Endothelial cell of umbilical vein (primary cell): Measurements from ENCODE around the gene PLA2R1. TPM values are rescaled to one million over a fixed set of nuclear protein-coding genes. Genes with fewer than 3 reads are reported as not detected.

Experiments
- BruUV-seq: library from RNA; stranded (reverse); fragments of 400-500 nt; replicated peaks from 2 replicates; lab custom pipeline; 2021; lab: Mats Ljungman, UMichigan
- CTCF ChIA-PET: fragments of 300-600, 350-600 bp; sonication (Branson Sonifier 250); formaldehyde crosslinking; loops from one replicate; lab custom pipeline; 2021; ENCODE audit warnings: antibody characterized with exemption, inconsistent platforms; lab: Charles Lee
- POLR2A ChIA-PET: fragments of 300-600, 350-600 bp; sonication (Branson Sonifier 250); formaldehyde crosslinking; loops from one replicate; lab custom pipeline; 2021; ENCODE audit warnings: antibody characterized with exemption, inconsistent platforms; lab: Charles Lee
- DNase-seq: peaks from one replicate; pipeline ENCODE4 v3.0.0-alpha.2; 2011; ENCODE audit warnings: low read depth, low spot score
- FAIRE-seq: peaks from 2 replicates; lab custom pipeline; 2011; peaks lifted over from hg19 to GRCh38; lab: Jason Lieb, UNC
- H2AFZ ChIP-seq: 2 replicates; pipeline ENCODE4 v1.6.0; 2012; ENCODE audit warnings: low read depth, low read length, control low read depth, inconsistent platforms
- H3K27ac ChIP-seq: 2 replicates; pipeline ENCODE4 v1.5.1; 2011; ENCODE audit warnings: low read depth, mild to moderate bottlenecking, control low read depth, low read length, moderate library complexity; ENCODE audit not compliant: insufficient read depth
- H3K27me3 ChIP-seq, 2 experiments: 2 replicates each; pipeline versions ENCODE4 v1.6.0 to v1.6.1; 2011; ENCODE audit warnings: low read length in 2 of 2, mixed read lengths in 1 of 2; ENCODE audit not compliant: control insufficient read depth in 2 of 2, insufficient read depth in 2 of 2
- H3K36me3 ChIP-seq, 2 experiments: 2 replicates in 1 of 2; 3 replicates in 1 of 2; pipeline ENCODE4 v1.5.1; 2011; ENCODE audit warnings: low read length in 2 of 2, mild to moderate bottlenecking in 1 of 2, moderate library complexity in 1 of 2; ENCODE audit not compliant: control insufficient read depth in 2 of 2, insufficient read depth in 2 of 2; ENCODE audit errors: extremely low read depth in 1 of 2
- H3K4me1 ChIP-seq: 3 replicates; pipeline ENCODE4 v1.5.1; 2011; ENCODE audit warnings: mild to moderate bottlenecking, low read length; ENCODE audit not compliant: control insufficient read depth, insufficient read depth; ENCODE audit errors: extremely low read depth
- H3K4me2 ChIP-seq: 2 replicates; pipeline ENCODE4 v1.6.1; 2011; ENCODE audit warnings: low read length, control low read depth, mixed read lengths; ENCODE audit not compliant: insufficient read depth
- H3K4me3 ChIP-seq, 3 experiments: fragments of 200-600 bp in 1 of 3; sonication (generic), shearing (Covaris generic) in 1 of 3; replicated peaks in 1 of 3; 2 replicates each; pipeline ENCODE4 v1.5.1; 2011 to 2016; ENCODE audit warnings: control low read depth in 3 of 3, low read length in 3 of 3, mild to moderate bottlenecking in 2 of 3, inconsistent platforms in 1 of 3, low read depth in 1 of 3, moderate library complexity in 1 of 3; ENCODE audit not compliant: insufficient read depth in 1 of 3
- H3K79me2 ChIP-seq: 2 replicates; pipeline ENCODE4 v1.6.0; 2012; ENCODE audit warnings: low read length, inconsistent platforms; ENCODE audit not compliant: control insufficient read depth, insufficient read depth
- H3K9ac ChIP-seq: replicated peaks from 2 replicates; pipeline ENCODE3; 2011; ENCODE audit warnings: low read length, control low read depth; ENCODE audit not compliant: insufficient read depth; ENCODE audit errors: extremely low read depth
- H3K9me1 ChIP-seq: replicated peaks from 3 replicates; pipeline ENCODE4 v1.6.0; 2011; ENCODE audit warnings: mild to moderate bottlenecking, low read length; ENCODE audit not compliant: control insufficient read depth, insufficient read depth; ENCODE audit errors: extremely low read depth
- H3K9me3 ChIP-seq: replicated peaks from 2 replicates; pipeline ENCODE4 v1.5.1; 2012; ENCODE audit warnings: low read length, inconsistent platforms; ENCODE audit not compliant: control insufficient read depth, insufficient read depth
- H4K20me1 ChIP-seq: replicated peaks from 2 replicates; pipeline ENCODE3; 2011; ENCODE audit warnings: mild to moderate bottlenecking, low read length; ENCODE audit not compliant: control insufficient read depth, insufficient read depth; ENCODE audit errors: extremely low read depth
- CTCF ChIP-seq, 2 donors: IDR thresholded peaks; 1 replicate in 1 of 2; 2 replicates in 1 of 2; pipeline ENCODE4 v1.5.1; 2011; ENCODE audit warnings: low read length in 2 of 2, mild to moderate bottlenecking in 2 of 2, moderate library complexity in 2 of 2, control low read depth in 1 of 2, inconsistent platforms in 1 of 2, low read depth in 1 of 2; ENCODE audit not compliant: insufficient read depth in 1 of 2; ENCODE audit errors: extremely low read depth in 1 of 2
- EZH2 ChIP-seq: IDR thresholded peaks from 2 replicates; pipeline ENCODE4 v1.6.1; 2012; ENCODE audit warnings: borderline replicate concordance, low read depth, mild to moderate bottlenecking, moderate library complexity, low read length, inconsistent platforms; ENCODE audit not compliant: severe bottlenecking
- FOS ChIP-seq: IDR thresholded peaks from 2 replicates; pipeline ENCODE4 v1.6.1; 2011; ENCODE audit warnings: mild to moderate bottlenecking, low read length, moderate library complexity, borderline replicate concordance; ENCODE audit not compliant: insufficient read depth
- GATA2 ChIP-seq: IDR thresholded peaks from 2 replicates; pipeline ENCODE4 v1.7.0; 2011; ENCODE audit warnings: low read depth, mild to moderate bottlenecking, moderate library complexity, mixed read lengths, low read length; ENCODE audit not compliant: insufficient read length, insufficient read depth
- JUN ChIP-seq: IDR thresholded peaks from 2 replicates; pipeline ENCODE4 v1.6.1; 2011; ENCODE audit warnings: borderline replicate concordance, low read depth; ENCODE audit not compliant: insufficient read length, insufficient read depth
- MAX ChIP-seq: IDR thresholded peaks from 2 replicates; pipeline ENCODE4 v1.6.1; 2011; ENCODE audit not compliant: insufficient read depth, insufficient read length
- MYC ChIP-seq: IDR thresholded peaks from one replicate; pipeline ENCODE4 v1.6.1; 2011; ENCODE audit warnings: mild to moderate bottlenecking, low read depth, low read length
- POLR2A ChIP-seq: IDR thresholded peaks from 2 replicates; pipeline ENCODE4 v1.6.1; 2012; ENCODE audit warnings: low read depth, mild to moderate bottlenecking, control low read depth, low read length
- POLR2AphosphoS5 ChIP-seq: IDR thresholded peaks from 2 replicates; pipeline ENCODE4 v1.6.1; 2012; ENCODE audit warnings: low read depth, mild to moderate bottlenecking, control low read depth, low read length, moderate library complexity; ENCODE audit not compliant: insufficient read depth
- dilution Hi-C: fragments of 300-500 bp; cut with MboI; formaldehyde crosslinking; loops from one replicate; pipeline ENCODE4 v1.15.0; 2019; ENCODE audit warnings: low sequenced_read_pairs; ENCODE audit not compliant: extremely low pct_ligation_motif_present
- intact Hi-C: fragments of 100-400 bp; cut with micrococcal nuclease; formaldehyde crosslinking; loops from one replicate; pipeline ENCODE4 v1.10.0; 2022
- polyA plus RNA-seq, 4 experiments: library from polyadenylated mRNA; depleted of rRNA in 3 of 4; stranded (reverse) in 3 of 4; unstranded in 1 of 4; fragments of >200 nt; gene quantifications; 2 replicates each; pipeline versions ENCODE4 v1.2.1 to v1.2.3, GENCODE V29; 2011 to 2012; ENCODE audit warnings: missing spikeins in 1 of 4
- total RNA-seq: library from RNA; stranded (reverse); gene quantifications from 2 replicates; pipeline ENCODE4 v1.2.3, GENCODE V29; 2021

Gene PLA2R1
- total and polyA plus RNA-seq, 2 donors (not counting 3 experiments of a cell fraction or from before 2014, with no cell fraction given), result 6.9 to 14.4 TPM

DNA sequence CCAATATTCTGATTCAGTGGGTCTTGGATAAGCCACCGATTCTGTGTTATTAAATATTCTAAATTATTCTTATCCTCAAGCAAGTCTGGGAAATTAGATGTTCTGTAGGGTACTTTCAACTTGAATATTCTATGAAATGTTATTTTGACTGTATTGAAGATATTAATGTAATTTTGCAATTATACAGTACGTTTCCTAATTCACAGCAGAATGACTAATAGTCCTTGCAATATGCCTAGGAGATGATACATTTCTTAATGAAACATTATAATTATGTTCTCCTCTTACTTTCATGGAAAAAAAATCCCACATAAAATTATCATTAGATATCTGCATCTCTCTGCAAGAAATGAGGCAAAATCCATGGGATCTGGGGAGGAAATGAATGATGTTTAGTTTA lies 46.2 kb upstream of the PLA2R1 start:
- no TSS peak for BruUV-seq
- no peaks in the 10 kb centered on the region for H3K27me3 ChIP-seq
- H4K20me1 ChIP-seq, result no peaks in the 10 kb centered on the region
- H2AFZ ChIP-seq, result no peak overlapping the region
- intact Hi-C loops (no loop called here), dilution Hi-C loops (no loop called here)
- H3K4me3 ChIP-seq, result no peak overlapping the region
- no peak for TF ChIP-seq POLR2AphosphoS5
- H3K9ac ChIP-seq, result no peak overlapping the region
- H3K4me1 ChIP-seq, result no peaks in the 10 kb centered on the region
- no peaks in the 10 kb centered on the region for H3K9me3 ChIP-seq
- H3K4me2 ChIP-seq, result no peak overlapping the region
- ChIA-PET POLR2A (no interaction called here), CTCF (interaction anchor here (1.9 to 3.9 kb wide), 5 partner anchors 100 to 1165 kb away, joined by 5 to 84 read pairs (median 50); no protein-coding TSS in a partner anchor)
- H3K79me2 ChIP-seq, result no peaks in the 10 kb centered on the region
- no peak overlapping the region for H3K27ac ChIP-seq
- DNase-seq, result no peak
- no peaks in the 10 kb centered on the region for H3K9me1 ChIP-seq
- no peak for FAIRE-seq
- no peaks in the 10 kb centered on the region for H3K36me3 ChIP-seq

DNA sequence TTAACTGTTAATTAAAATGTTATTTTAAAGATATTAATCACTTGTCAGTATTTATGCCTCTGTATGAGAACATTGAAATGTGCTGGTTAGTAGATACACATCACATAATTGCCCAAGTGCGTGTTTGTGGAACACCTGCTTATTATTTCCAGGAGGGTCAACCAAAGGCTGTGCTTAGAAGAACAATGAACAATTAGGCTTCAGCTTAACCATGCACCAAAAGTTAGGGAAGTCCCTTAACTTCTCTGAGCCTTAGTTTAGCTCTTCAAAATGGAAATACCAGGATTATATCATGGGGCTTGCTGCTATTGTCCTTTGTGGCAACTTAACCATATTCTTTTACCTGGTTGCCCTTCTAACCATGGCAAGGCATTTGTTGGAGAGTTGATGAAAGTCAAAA lies 43.0 kb upstream of the PLA2R1 start:
- no peaks in the 10 kb centered on the region for H3K27me3 ChIP-seq
- H2AFZ ChIP-seq, result no peak overlapping the region
- H3K4me3 ChIP-seq, result no peak overlapping the region
- no peak overlapping the region for H3K9ac ChIP-seq
- H3K9me1 ChIP-seq, result no peaks in the 10 kb centered on the region
- H3K4me1 ChIP-seq, result no peaks in the 10 kb centered on the region
- dilution Hi-C loops, result no loop called here
- H3K79me2 ChIP-seq, result no peaks in the 10 kb centered on the region
- no peak for DNase-seq
- H3K4me2 ChIP-seq, result no peak overlapping the region
- H4K20me1 ChIP-seq, result no peaks in the 10 kb centered on the region
- ChIA-PET POLR2A (no interaction called here), CTCF (interaction anchor here (1.3 to 1.6 kb wide), 2 partner anchors 16 to 959 kb away, joined by 4 read pairs; no protein-coding TSS in a partner anchor)
- intact Hi-C loops, result no loop called here
- no peak overlapping the region for H3K27ac ChIP-seq
- FAIRE-seq, result no peak
- no TSS peak for BruUV-seq
- no peaks in the 10 kb centered on the region for H3K36me3 ChIP-seq
- H3K9me3 ChIP-seq, result no peaks in the 10 kb centered on the region
- TF ChIP-seq GATA2 (no peak), MAX (no peak), POLR2AphosphoS5 (no peak), POLR2A (no peak), CTCF (IDR thresholded peaks at IDR 0.05; ENCODE audit: extremely low read depth in 1 of 2, insufficient read depth in 1 of 2, low read depth in 1 of 2, low read length in 2 of 2) (no peak), JUN (no peak), EZH2 (no peak), MYC (no peak), FOS (no peak)
